DLD1 (cell line): ENCODE measurements around the gene CEP20.

Experiments
- in situ Hi-C: cut with HindIII; loops from 2 replicates; pipeline ENCODE4 v1.10.0; 2017; ENCODE audit warnings: low sequenced_read_pairs

Gene CEP20

GRCh38 chr16:15835136-15835878, 53.1 kb downstream of the CEP20 start:
- in situ Hi-C loops, result no loop called here

- in situ Hi-C loops, result no loop called here
Measured at GRCh38 chr16:15834502-15834901, 53.9 kb downstream of the CEP20 start.

GRCh38 chr16:15833541-15833940, 54.9 kb downstream of the CEP20 start:
- in situ Hi-C loops, result no loop called here

- in situ Hi-C loops, result no loop called here
Measured at GRCh38 chr16:15832241-15832640, 56.2 kb downstream of the CEP20 start.

GRCh38 chr16:15830832-15831451, 57.5 kb downstream of the CEP20 start:
- in situ Hi-C loops, result no loop called here

- in situ Hi-C loops, result no loop called here
Measured at GRCh38 chr16:15829460-15829859, 58.9 kb downstream of the CEP20 start.

GRCh38 chr16:15827709-15828343, 60.6 kb downstream of the CEP20 start:
- in situ Hi-C loops, result no loop called here

GRCh38 chr16:15827299-15827698, 61.1 kb downstream of the CEP20 start:
- in situ Hi-C loops, result no loop called here

GRCh38 chr16:15825750-15826305, 62.6 kb downstream of the CEP20 start:
- in situ Hi-C loops, result no loop called here

GRCh38 chr16:15822957-15823356, 65.4 kb downstream of the CEP20 start:
- in situ Hi-C loops, result no loop called here

GRCh38 chr16:15820837-15821236, 67.6 kb downstream of the CEP20 start:
- in situ Hi-C loops, result no loop called here

GRCh38 chr16:15819046-15819445, 69.4 kb downstream of the CEP20 start:
- in situ Hi-C loops, result no loop called here

- in situ Hi-C loops, result no loop called here
Measured at GRCh38 chr16:15817446-15817845, 71.0 kb downstream of the CEP20 start.

GRCh38 chr16:15816228-15816627, 72.2 kb downstream of the CEP20 start:
- in situ Hi-C loops, result no loop called here
